ENCODE data around the gene C5.

DNA sequence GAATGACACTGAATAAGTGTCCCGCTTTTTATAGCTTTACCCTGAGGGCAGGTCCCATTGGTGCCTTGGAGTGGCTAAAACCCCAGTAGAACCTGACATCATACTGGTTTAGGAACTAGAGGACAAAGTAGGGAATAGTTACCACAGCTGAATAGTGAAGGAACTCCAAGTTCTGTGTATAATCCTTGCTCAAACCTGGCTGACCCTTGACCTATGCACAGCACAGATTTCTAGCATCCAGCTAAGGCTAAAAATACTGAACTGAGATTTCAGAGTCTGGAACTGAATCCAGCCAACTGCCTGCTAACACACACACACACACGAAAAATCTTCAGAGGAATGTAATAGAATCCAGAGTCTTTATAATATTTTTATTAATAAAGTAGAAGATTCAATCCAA lies 50.8 kb downstream of the C5 start:
- TF ChIP-seq EZH2 (IDR thresholded peaks at IDR 0.05; ENCODE audit: borderline replicate concordance, low read length), result no peak
- no peak for TF ChIP-seq CTCF (IDR thresholded peaks at IDR 0.05; ENCODE audit: low read length)

Measured in OCI-LY1 (cell line).